ENCODE data around the gene GFI1B.
"Not testable (repeated sequence)": the region's sequence is repeated elsewhere in the genome, so short reads cannot be mapped to it uniquely, and the experiment has no call there.

GFI1B gene

DNA sequence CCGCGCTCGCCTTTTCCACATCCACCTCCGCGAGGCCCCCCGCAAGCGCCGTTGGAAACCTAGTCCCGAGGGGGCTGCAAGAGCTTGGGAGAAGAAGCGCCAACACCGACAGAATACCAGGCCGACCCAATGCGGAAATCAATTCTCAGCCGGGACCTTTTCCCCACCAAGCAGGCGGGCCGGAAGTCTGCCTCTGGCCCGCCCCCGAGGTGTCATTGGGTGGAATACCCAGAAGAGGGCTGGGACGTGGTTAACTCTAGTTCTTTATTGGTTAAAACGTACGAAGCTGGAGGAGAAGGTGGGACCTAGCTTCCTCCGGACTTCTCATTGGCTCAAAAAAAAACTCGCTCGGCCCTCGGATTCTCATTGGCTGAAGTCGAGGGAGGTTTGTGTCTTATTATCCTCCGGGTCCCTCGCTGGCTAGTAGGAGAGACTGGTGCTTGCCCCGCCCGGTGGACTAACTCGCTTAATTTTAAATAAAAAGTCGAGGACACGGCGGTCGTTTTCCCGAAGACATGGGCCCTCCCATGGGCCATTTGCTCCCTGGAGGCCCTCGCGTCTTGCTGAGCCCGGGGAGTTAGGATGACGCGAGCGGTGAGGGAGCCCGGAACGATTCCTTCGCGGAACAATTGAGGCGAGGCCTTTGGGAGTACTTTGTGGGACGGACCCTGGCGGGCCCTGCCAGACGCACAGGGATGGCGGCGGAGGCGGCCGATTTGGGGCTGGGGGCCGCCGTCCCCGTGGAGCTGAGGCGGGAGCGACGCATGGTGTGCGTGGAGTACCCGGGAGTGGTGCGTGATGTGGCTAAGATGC lies 52.0 kb downstream of the GFI1B start, which contains the start of gene GTF3C5:
Gene GTF3C5, plus strand, starts transcription at position 681 of the 813 bp plus-strand sequence. Its CDS starts 15 bp downstream, at position 696.
- Mint-ChIP-seq H3K4me1 (peaks cover 34 to 56% of the 10 kb centered on the region in 2 donors), H3K36me3 (peaks cover 16 to 21% of the 10 kb centered on the region in 2 donors), H3K4me3 (peak within 1 kb of the TSS; percentile 90 to 99), H3K27me3 (no peaks in the 10 kb centered on the region), H3K9me3 (peaks cover 0 to 4% of the 10 kb centered on the region in 2 donors), H3K27ac (peak within 1 kb of the TSS; percentile 96)
- ATAC-seq (replicated peaks), result peak; percentile 96
- peak; percentile 94 for DNase-seq

DNA sequence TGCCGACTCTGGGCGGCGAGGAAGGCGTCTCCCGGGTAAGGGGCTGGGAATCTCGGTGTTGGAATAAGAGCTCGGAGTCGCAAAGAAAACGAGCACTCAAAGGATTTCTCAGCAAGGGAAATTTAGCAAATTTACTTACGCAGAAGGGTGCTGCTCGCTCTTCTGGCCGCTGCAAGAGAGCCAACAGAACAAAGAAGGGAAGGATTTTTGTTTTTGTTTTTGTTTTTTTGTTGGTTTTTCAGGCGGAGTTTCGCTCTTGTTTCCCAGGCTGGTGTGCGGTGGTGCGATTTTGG lies 52.6 kb downstream of the GFI1B start:
- Mint-ChIP-seq H3K4me1 (peaks cover 34 to 56% of the 10 kb centered on the region in 2 donors), H3K27me3 (no peaks in the 10 kb centered on the region), H3K36me3 (peaks cover 16 to 21% of the 10 kb centered on the region in 2 donors), H3K9me3 (peaks cover 0 to 4% of the 10 kb centered on the region in 2 donors), H3K4me3 (peak overlapping the region; percentile 90 to 99), H3K27ac (peak overlapping the region; percentile 96)
- ATAC-seq (replicated peaks), result no peak
- no peak for DNase-seq

DNA sequence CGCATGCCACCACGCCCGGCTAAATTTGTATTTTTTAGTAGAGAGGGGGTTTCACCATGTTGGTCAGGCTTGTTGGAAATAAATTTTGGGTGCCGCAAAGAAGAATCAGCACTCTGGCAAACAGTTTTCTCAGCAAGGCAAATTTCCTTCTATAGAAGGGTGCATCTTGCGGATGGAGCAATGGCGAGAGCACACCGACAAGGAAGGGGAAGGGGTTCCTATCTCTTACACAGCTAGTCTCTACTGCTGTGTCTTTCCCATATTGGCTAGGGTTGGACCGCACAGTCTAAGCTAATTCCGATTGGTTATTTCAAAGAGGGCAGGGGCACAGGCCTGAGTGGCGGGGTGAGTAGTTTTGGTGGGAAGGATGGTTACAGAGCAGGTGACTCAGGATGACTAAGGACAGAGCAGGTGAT lies 53.0 kb downstream of the GFI1B start:
- peak overlapping the region; percentile 96 for H3K27ac Mint-ChIP-seq
- no peak for ATAC-seq (replicated peaks)
- H3K4me3 Mint-ChIP-seq, result peak overlapping the region; percentile 90 to 99
- peaks cover 34 to 56% of the 10 kb centered on the region in 2 donors for H3K4me1 Mint-ChIP-seq
- H3K36me3 Mint-ChIP-seq, result peaks cover 16 to 21% of the 10 kb centered on the region in 2 donors
- H3K9me3 Mint-ChIP-seq, result peaks cover 0 to 4% of the 10 kb centered on the region in 2 donors
- H3K27me3 Mint-ChIP-seq, result no peaks in the 10 kb centered on the region
- DNase-seq, result no peak

DNA sequence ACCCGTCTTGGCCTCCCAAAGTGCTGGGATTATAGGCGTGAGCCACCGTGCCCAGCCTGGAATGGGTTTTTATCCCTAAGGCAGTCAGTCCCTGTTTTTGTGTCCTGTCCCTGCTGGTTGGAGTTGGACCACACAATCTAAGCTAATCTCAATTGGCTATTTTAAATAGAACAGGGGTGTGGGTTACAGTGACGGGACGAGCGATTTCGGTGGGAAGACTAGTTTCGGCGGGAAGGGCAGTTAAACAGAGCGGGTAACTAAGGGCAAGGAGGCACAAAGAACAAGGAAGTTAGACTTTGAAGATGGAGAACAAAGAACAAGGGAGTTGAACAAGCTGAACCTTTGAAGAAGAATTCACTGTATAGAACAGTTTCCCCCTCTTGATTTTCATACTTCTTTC lies 53.7 kb downstream of the GFI1B start:
- Mint-ChIP-seq H3K36me3 (peaks cover 16 to 21% of the 10 kb centered on the region in 2 donors), H3K27ac (no peak overlapping the region), H3K4me3 (peak overlapping the region; percentile 90 to 99), H3K9me3 (peaks cover 0 to 4% of the 10 kb centered on the region in 2 donors), H3K27me3 (no peaks in the 10 kb centered on the region), H3K4me1 (peaks cover 34 to 54% of the 10 kb centered on the region in 2 donors)
- ATAC-seq (replicated peaks) (no peak), DNase-seq (no peak)

DNA sequence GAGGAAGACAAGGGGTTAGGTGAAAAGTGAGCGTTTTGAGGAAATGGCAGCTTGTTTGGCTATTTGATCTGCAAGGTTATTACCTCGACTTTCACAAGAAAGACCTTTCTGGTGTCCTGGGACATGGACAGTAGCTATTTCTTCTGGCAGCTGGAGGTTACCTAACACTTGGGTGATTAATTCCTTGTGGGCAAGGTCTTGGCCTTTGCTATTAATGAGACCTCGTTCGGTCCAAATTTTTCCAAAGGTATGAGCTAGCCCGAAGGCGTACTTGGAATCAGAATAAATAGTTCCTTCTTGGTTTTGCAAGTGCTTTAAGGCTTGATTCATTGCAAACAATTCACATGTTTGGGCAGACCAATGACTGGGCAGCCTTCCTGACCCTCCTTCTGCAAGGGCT lies 57.2 kb downstream of the GFI1B start:
- no peak overlapping the region for H3K27ac Mint-ChIP-seq
- no peak for ATAC-seq (replicated peaks)
- no peak for DNase-seq
- H3K9me3 Mint-ChIP-seq, result peaks cover 0 to 4% of the 10 kb centered on the region in 2 donors
- no peaks in the 10 kb centered on the region for H3K27me3 Mint-ChIP-seq
- H3K4me1 Mint-ChIP-seq, result peaks cover 32 to 40% of the 10 kb centered on the region in 2 donors
- no peak overlapping the region for H3K4me3 Mint-ChIP-seq
- H3K36me3 Mint-ChIP-seq, result peaks cover 13 to 36% of the 10 kb centered on the region in 2 donors

DNA sequence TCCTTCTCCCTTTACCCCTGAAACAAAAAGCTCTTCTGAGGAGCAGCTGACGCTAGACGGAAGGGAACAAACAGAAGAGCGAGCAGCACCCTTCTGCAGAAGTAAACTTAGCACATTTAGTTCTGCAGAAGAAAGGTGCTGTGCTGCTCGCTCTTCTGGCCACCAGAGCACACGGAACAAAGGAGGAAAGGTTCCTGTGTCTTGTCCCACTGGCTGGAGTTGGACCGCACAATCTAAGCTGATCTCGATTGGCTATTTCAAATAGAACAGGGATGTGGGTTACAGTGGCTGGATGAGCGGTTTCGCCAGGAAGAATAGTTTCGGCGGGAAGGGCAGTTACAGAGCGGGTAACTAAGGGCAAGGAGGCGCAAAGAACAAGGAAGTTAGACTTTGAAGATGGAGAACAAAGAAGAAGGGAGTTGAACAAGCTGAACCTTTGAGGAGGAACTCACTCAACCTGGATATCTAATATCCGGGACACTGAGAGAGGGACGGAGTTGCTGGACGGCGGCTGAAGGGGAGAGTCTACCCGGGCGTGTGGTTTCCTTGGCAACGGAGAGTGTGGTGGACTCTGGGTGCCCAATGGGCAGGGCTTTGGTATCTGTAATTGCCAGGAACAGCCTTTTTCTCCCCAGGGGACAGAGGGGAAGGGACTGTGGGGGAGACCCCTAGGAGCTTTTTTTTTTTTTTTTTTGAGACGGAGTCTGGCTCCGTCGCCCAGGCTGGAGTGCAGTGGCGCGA lies 59.5 kb downstream of the GFI1B start:
- H3K27me3 Mint-ChIP-seq, result no peaks in the 10 kb centered on the region
- H3K4me1 Mint-ChIP-seq, result peaks cover 16 to 22% of the 10 kb centered on the region in 2 donors
- DNase-seq (no peak), ATAC-seq (replicated peaks) (no peak)
- H3K27ac Mint-ChIP-seq, result no peak overlapping the region
- H3K9me3 Mint-ChIP-seq, result no peaks in the 10 kb centered on the region
- H3K4me3 Mint-ChIP-seq, result no peak overlapping the region
- H3K36me3 Mint-ChIP-seq, result peaks cover 12 to 30% of the 10 kb centered on the region in 2 donors

DNA sequence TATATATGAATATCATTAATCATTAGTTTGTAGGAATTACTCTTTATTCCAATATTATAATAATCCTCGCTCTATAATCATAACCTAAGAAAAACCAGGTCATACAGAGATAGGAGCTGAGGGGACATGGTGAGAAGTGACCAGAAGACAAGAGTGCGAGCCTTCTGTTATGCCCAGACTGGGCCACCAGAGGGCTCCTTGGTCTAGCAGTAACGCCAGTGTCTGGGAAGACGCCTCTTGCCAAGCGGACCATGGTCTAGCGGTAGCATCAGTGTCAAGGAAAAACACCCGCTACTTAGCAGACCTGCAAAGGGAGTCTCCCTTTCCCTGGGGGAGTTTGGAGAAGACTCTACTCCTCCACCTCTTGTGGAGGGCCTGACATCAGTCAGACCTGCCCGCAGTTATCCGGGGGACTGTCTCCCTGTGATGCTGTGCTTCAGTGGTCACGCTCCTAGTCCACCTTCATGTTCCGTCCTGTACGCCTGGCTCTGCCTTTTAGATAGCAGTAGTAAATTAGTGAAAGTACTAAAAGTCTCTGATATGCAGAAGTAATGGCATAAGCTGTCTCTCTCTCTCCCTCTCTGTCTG lies 62.5 kb downstream of the GFI1B start:
- peak; percentile 24 for DNase-seq
- peaks cover 20 to 50% of the 10 kb centered on the region in 2 donors for H3K36me3 Mint-ChIP-seq
- H3K9me3 Mint-ChIP-seq; H3K27ac Mint-ChIP-seq; ATAC-seq (replicated peaks); H3K27me3 Mint-ChIP-seq; H3K4me3 Mint-ChIP-seq: not testable (repeated sequence)
- peaks cover 13 to 16% of the 10 kb centered on the region in 2 donors for H3K4me1 Mint-ChIP-seq
